Cardiac atrium fibroblast (primary cell): Measurements from ENCODE around the gene SPTSSB. TPM values are rescaled to one million over a fixed set of nuclear protein-coding genes. Genes with fewer than 3 reads are reported as not detected.

Experiments
- total RNA-seq: library from RNA; depleted of rRNA; stranded (reverse); fragments of >200 nt; gene quantifications from 2 replicates; pipeline ENCODE4 v1.2.3, GENCODE V29; 2015

The SPTSSB gene, protein sequence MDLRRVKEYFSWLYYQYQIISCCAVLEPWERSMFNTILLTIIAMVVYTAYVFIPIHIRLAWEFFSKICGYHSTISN
- total RNA-seq: not detected in 2 replicates

DNA sequence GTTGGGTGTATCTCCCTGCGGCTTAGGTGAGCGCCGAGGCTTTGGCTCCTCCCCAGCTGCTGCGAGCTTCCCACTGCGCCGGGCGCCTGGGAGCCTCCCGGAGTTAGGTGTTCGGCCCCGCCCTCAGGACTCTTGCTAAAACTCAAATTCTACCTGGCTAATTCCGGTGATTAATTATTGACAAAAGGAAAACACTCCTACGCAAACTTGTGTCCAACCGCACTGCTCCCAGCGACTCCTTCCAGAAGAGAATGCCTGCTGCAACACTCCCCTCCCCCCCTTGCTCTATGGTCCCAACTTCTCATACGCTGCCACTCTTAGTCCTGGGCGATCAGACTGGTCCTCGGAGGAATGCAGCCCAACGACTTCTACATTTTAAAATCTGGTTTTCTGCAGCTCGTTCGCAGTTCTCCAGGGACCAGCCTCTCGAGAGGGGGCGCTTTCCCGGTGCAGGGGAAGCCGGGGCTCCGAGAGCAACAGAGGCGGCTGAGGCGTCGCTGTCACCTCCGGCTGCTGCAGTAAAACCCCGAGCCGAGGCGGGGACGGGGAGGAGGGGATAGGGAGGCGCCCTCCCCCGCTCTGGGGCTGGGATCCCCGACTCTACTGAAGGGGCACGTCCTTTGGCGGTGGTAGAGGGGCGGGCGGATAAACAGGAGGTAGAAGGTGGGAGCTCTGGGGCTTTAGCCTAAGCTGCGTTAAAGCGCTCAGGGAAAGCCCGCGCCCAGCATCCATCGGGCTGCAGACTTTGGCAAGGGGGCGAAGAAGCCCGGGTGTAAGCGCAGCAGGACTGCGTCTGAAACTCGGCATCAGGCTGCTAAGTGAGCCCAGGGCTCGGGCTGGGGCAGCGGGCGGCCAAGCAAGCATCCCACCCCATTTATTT is at the start of gene SPTSSB:
TSS of gene SPTSSB (minus strand) at position 77 of the 880 bp plus-strand sequence. CDS start 25,194 bp downstream, outside the sequence.

Other genes starting within 250 kb of the SPTSSB start
- gene NMD3, start 150.2 kb downstream of the SPTSSB start, total RNA-seq: 45.9 and 55.1 TPM in 2 replicates
- gene OTOL1, start 125.3 kb upstream of the SPTSSB start, total RNA-seq: not detected in 2 replicates